ENCODE data around the gene LAPTM5. TPM values are rescaled to one million over a fixed set of nuclear protein-coding genes. Genes with fewer than 3 reads are reported as not detected.

The LAPTM5 gene
- total and polyA plus RNA-seq, 2 donors (not counting 1 experiment from before 2014, with no cell fraction given): 1,384 to 1,519 TPM

GRCh38 chr1:30739601-30740000, 18.0 kb downstream of the LAPTM5 start:
- CTCF ChIA-PET: interaction anchor here (1.4 to 38.6 kb wide), 3 partner anchors 14 to 43 kb away, joined by 4 to 769 read pairs (median 5); partner anchors contain the start of gene LAPTM5
- WGBS (ENCODE audit: insufficient coverage): 87% methylated on average over 6 of the region's 8 CpGs
- Histone ChIP-seq H3K79me2 (ENCODE audit: control insufficient read depth, insufficient read depth, low read length) (peaks cover 71% of the 10 kb centered on the region), H3K4me2 (replicated peaks; ENCODE audit: low read depth, low read length, poor library complexity, severe bottlenecking) (no peak overlapping the region), H2AFZ (ENCODE audit: insufficient read depth, low read depth, low read length, poor library complexity, severe bottlenecking) (no peak overlapping the region), H3K4me3 (ENCODE audit: control extremely low read depth in 1 of 5, extremely low read depth in 1 of 5, insufficient read depth in 1 of 5, low read depth in 2 of 5, low read length in 4 of 5) (no peak overlapping the region), H3K36me3 (replicated peaks in 1 of 2; ENCODE audit: control extremely low read depth in 1 of 2, control insufficient read depth in 1 of 2, extremely low read depth in 1 of 2, insufficient read depth in 2 of 2, low read length in 1 of 2) (peaks cover 6 to 92% of the 10 kb centered on the region in 2 experiments), H4K20me1 (ENCODE audit: control insufficient read depth, insufficient read depth, low read length, poor library complexity, severe bottlenecking) (peaks cover 96% of the 10 kb centered on the region), H3K27ac (ENCODE audit: low read length in 2 of 2) (peak overlapping the region; percentile 42 to 60), H3K9me3 (ENCODE audit: control extremely low read depth in 1 of 3, control insufficient read depth in 2 of 3, insufficient read depth in 1 of 3, low read length in 2 of 3) (no peaks in the 10 kb centered on the region), H3K4me1 (ENCODE audit: control insufficient read depth in 2 of 2, insufficient read depth in 2 of 2, low read length in 2 of 2) (peaks cover 49 to 76% of the 10 kb centered on the region in 2 donors), H3K9ac (ENCODE audit: low read length) (no peak overlapping the region), H3K27me3 (replicated peaks in 1 of 4; ENCODE audit: control extremely low read depth in 1 of 4, control insufficient read depth in 3 of 4, insufficient read depth in 4 of 4, low read length in 3 of 4) (no peaks in the 10 kb centered on the region)
- no peak for DNase-seq
- Mint-ChIP-seq H3K27ac (peak overlapping the region; percentile 81), H3K4me1 (peaks cover 80% of the 10 kb centered on the region), H3K27me3 (no peaks in the 10 kb centered on the region), H3K4me3 (peak overlapping the region; percentile 29), H3K9me3 (ENCODE audit: insufficient read depth) (no peaks in the 10 kb centered on the region)
- TF ChIP-seq EZH2 (IDR thresholded peaks at IDR 0.05; ENCODE audit: borderline replicate concordance, insufficient read depth, low read depth, low read length, poor library complexity, severe bottlenecking): no peak
- TF ChIP-seq CTCF (IDR thresholded peaks at IDR 0.05): no peak
- POLR2A ChIA-PET: interaction anchor here (1.1 to 1.3 kb wide), 2 partner anchors 14 to 22 kb away, joined by 4 to 5 read pairs; no protein-coding TSS in a partner anchor
- intact Hi-C loops (cut with micrococcal nuclease): no loop called here
- ATAC-seq (ENCODE audit: low read depth): no peak

- no peak overlapping the region for H3K4me2 ChIP-seq (replicated peaks; ENCODE audit: low read depth, low read length, poor library complexity, severe bottlenecking)
- intact Hi-C loops (cut with micrococcal nuclease): no loop called here
- H3K36me3 ChIP-seq (replicated peaks in 1 of 2; ENCODE audit: control extremely low read depth in 1 of 2, control insufficient read depth in 1 of 2, extremely low read depth in 1 of 2, insufficient read depth in 2 of 2, low read length in 1 of 2): peaks cover 9 to 93% of the 10 kb centered on the region in 2 experiments
- peaks cover 65% of the 10 kb centered on the region for H3K79me2 ChIP-seq (ENCODE audit: control insufficient read depth, insufficient read depth, low read length)
- no peak for DNase-seq
- CTCF ChIA-PET: interaction anchor here (1.4 to 38.6 kb wide), 4 partner anchors 15 to 43 kb away, joined by 4 to 769 read pairs (median 5); partner anchors contain the start of gene LAPTM5
- H2AFZ ChIP-seq (ENCODE audit: insufficient read depth, low read depth, low read length, poor library complexity, severe bottlenecking): no peak overlapping the region
- no peak overlapping the region for H3K4me3 ChIP-seq (ENCODE audit: control extremely low read depth in 1 of 5, extremely low read depth in 1 of 5, insufficient read depth in 1 of 5, low read depth in 2 of 5, low read length in 4 of 5)
- Mint-ChIP-seq H3K4me1 (peaks cover 77% of the 10 kb centered on the region), H3K9me3 (ENCODE audit: insufficient read depth) (no peaks in the 10 kb centered on the region), H3K4me3 (peak overlapping the region; percentile 29), H3K27ac (peak overlapping the region; percentile 93), H3K27me3 (no peaks in the 10 kb centered on the region)
- TF ChIP-seq CTCF (IDR thresholded peaks at IDR 0.05): no peak
- POLR2A ChIA-PET: interaction anchor here (1.1 to 1.3 kb wide), 3 partner anchors 11 to 22 kb away, joined by 4 to 5 read pairs (median 4); no protein-coding TSS in a partner anchor
- WGBS (ENCODE audit: insufficient coverage): 92% methylated on average over 5 of the region's 10 CpGs
- H3K27me3 ChIP-seq (replicated peaks in 1 of 4; ENCODE audit: control extremely low read depth in 1 of 4, control insufficient read depth in 3 of 4, insufficient read depth in 4 of 4, low read length in 3 of 4): no peaks in the 10 kb centered on the region
- H3K27ac ChIP-seq (ENCODE audit: low read length in 2 of 2): peak overlapping the region; percentile 28 to 60
- peaks cover 43 to 70% of the 10 kb centered on the region in 2 donors for H3K4me1 ChIP-seq (ENCODE audit: control insufficient read depth in 2 of 2, insufficient read depth in 2 of 2, low read length in 2 of 2)
- no peak overlapping the region for H3K9ac ChIP-seq (ENCODE audit: low read length)
- peaks cover 94% of the 10 kb centered on the region for H4K20me1 ChIP-seq (ENCODE audit: control insufficient read depth, insufficient read depth, low read length, poor library complexity, severe bottlenecking)
- no peaks in the 10 kb centered on the region for H3K9me3 ChIP-seq (ENCODE audit: control extremely low read depth in 1 of 3, control insufficient read depth in 2 of 3, insufficient read depth in 1 of 3, low read length in 2 of 3)
- ATAC-seq (ENCODE audit: low read depth): no peak
Observed at GRCh38 chr1:30738715-30739559, 18.6 kb downstream of the LAPTM5 start.

Data from B cell (primary cell).